Smooth muscle cell (in vitro differentiated cells): Measurements from ENCODE around the gene GJB4. TPM values are rescaled to one million over a fixed set of nuclear protein-coding genes. Genes with fewer than 3 reads are reported as not detected.

Experiments
- DNase-seq: peaks from one replicate; lab custom pipeline; 2025; ENCODE audit not compliant: unreplicated experiment; lab: John Stamatoyannopoulos, UW
- H2AFZ ChIP-seq: fragments of 200-600 bp; sonication (generic); 2 replicates; pipeline ENCODE4 v1.6.0; 2016; ENCODE audit warnings: antibody characterized with exemption, low read depth, mild to moderate bottlenecking
- H3F3A ChIP-seq: fragments of 200-600 bp; sonication (generic); 2 replicates; pipeline ENCODE4 v1.6.0; 2017; ENCODE audit warnings: antibody characterized with exemption, low read depth
- H3K27ac ChIP-seq: fragments of 200-600 bp; sonication (generic); 2 replicates; pipeline ENCODE4 v1.5.1; 2016; ENCODE audit warnings: low read depth, mild to moderate bottlenecking
- H3K27me3 ChIP-seq: fragments of 200-600 bp; sonication (generic); 2 replicates; pipeline ENCODE4 v1.6.1; 2016; ENCODE audit warnings: low read depth, mild to moderate bottlenecking
- H3K36me3 ChIP-seq: fragments of 200-600 bp; sonication (generic); 2 replicates; pipeline ENCODE4 v1.5.1; 2016; ENCODE audit warnings: low read depth
- H3K4me1 ChIP-seq: fragments of 200-600 bp; sonication (generic); 2 replicates; pipeline ENCODE4 v1.5.1; 2016; ENCODE audit warnings: low read depth
- H3K4me2 ChIP-seq: fragments of 200-600 bp; sonication (generic); 2 replicates; pipeline ENCODE4 v1.6.0; 2016; ENCODE audit warnings: mild to moderate bottlenecking
- H3K4me3 ChIP-seq: fragments of 200-600 bp; sonication (generic); 2 replicates; pipeline ENCODE4 v1.5.1; 2016; ENCODE audit warnings: mild to moderate bottlenecking
- H3K79me2 ChIP-seq: fragments of 200-600 bp; sonication (generic); 2 replicates; pipeline ENCODE4 v1.6.0; 2016; ENCODE audit warnings: low read depth, mild to moderate bottlenecking
- H3K9ac ChIP-seq: fragments of 200-600 bp; sonication (generic); 2 replicates; pipeline ENCODE4 v1.6.0; 2016; ENCODE audit warnings: low read depth
- H3K9me3 ChIP-seq: fragments of 200-600 bp; sonication (generic); replicated peaks from 2 replicates; pipeline ENCODE4 v1.5.1; 2016; ENCODE audit warnings: low read depth
- H4K20me1 ChIP-seq: fragments of 200-600 bp; sonication (generic); 2 replicates; pipeline ENCODE4 v1.6.0; 2016; ENCODE audit warnings: low read depth
- CTCF ChIP-seq: fragments of 200-600 bp; sonication (generic); IDR thresholded peaks from 2 replicates; pipeline ENCODE4 v1.5.1; 2017; ENCODE audit warnings: borderline replicate concordance, mild to moderate bottlenecking, antibody characterized with exemption; ENCODE audit not compliant: insufficient read depth, poor library complexity, severe bottlenecking
- WGBS: methylation state at CpG from one replicate; pipeline ENCODE4 v1.1.7; 2016; ENCODE audit warnings: low lambda C conversion rate; 5-methylcytosine and 5-hydroxymethylcytosine counted together
- polyA plus RNA-seq: library from polyadenylated mRNA; unstranded; fragments of >200 nt; fragmentation: Nextera tagmentation; extraction: Ambion mirVana; gene quantifications from 2 replicates; pipeline ENCODE4 v1.2.1, GENCODE V29; 2016
- total RNA-seq: library from RNA; depleted of rRNA; stranded (reverse); fragments of >200 nt; gene quantifications from 2 replicates; pipeline ENCODE4 v1.2.3, GENCODE V29; 2014

GJB4 gene
- total and polyA plus RNA-seq, 2 experiments from 2014 or later: 0.67 TPM; not detected in 1

GRCh38 chr1:34740161-34740868, 19.2 kb upstream of the GJB4 start:
- Histone ChIP-seq H2AFZ (no peak overlapping the region), H3K9ac (no peak overlapping the region), H3K4me3 (no peak overlapping the region), H3K9me3 (no peaks in the 10 kb centered on the region), H3K4me2 (no peak overlapping the region), H3F3A (no peaks in the 10 kb centered on the region), H3K4me1 (peaks cover 3% of the 10 kb centered on the region), H3K79me2 (no peaks in the 10 kb centered on the region), H3K27ac (no peak overlapping the region), H3K27me3 (no peaks in the 10 kb centered on the region), H3K36me3 (no peaks in the 10 kb centered on the region), H4K20me1 (no peaks in the 10 kb centered on the region)
- WGBS: 61% methylated on average over 18 of the region's 18 CpGs
- no peak for TF ChIP-seq CTCF
- no peak for DNase-seq

GRCh38 chr1:34742667-34743270, 16.8 kb upstream of the GJB4 start:
- Histone ChIP-seq H3K4me2 (no peak overlapping the region), H3K9me3 (no peaks in the 10 kb centered on the region), H3K27ac (no peak overlapping the region), H3K79me2 (no peaks in the 10 kb centered on the region), H2AFZ (no peak overlapping the region), H3F3A (no peaks in the 10 kb centered on the region), H3K27me3 (no peaks in the 10 kb centered on the region), H4K20me1 (no peaks in the 10 kb centered on the region), H3K36me3 (no peaks in the 10 kb centered on the region), H3K9ac (no peak overlapping the region), H3K4me1 (peaks cover 3% of the 10 kb centered on the region), H3K4me3 (no peak overlapping the region)
- TF ChIP-seq CTCF: peak; percentile 94
- WGBS: 13% methylated on average over 16 of the region's 16 CpGs
- DNase-seq: peak; percentile 34

GRCh38 chr1:34743775-34744174, 15.8 kb upstream of the GJB4 start:
- H3K4me3 ChIP-seq: no peak overlapping the region
- no peak overlapping the region for H3K9ac ChIP-seq
- DNase-seq: no peak
- H3K4me1 ChIP-seq: peaks cover 3% of the 10 kb centered on the region
- H3K27me3 ChIP-seq: no peaks in the 10 kb centered on the region
- no peaks in the 10 kb centered on the region for H3K79me2 ChIP-seq
- no peaks in the 10 kb centered on the region for H4K20me1 ChIP-seq
- no peak for TF ChIP-seq CTCF
- H2AFZ ChIP-seq: no peak overlapping the region
- no peaks in the 10 kb centered on the region for H3F3A ChIP-seq
- no peak overlapping the region for H3K27ac ChIP-seq
- H3K9me3 ChIP-seq: no peaks in the 10 kb centered on the region
- 88% methylated on average over 6 of the region's 6 CpGs for WGBS
- no peaks in the 10 kb centered on the region for H3K36me3 ChIP-seq
- H3K4me2 ChIP-seq: no peak overlapping the region
